Measurements from ENCODE around the gene TRMT112.

Gene TRMT112

GRCh38 chr11:64306563-64306875, 10.8 kb downstream of the TRMT112 start:
- no peak for DNase-seq

DNA sequence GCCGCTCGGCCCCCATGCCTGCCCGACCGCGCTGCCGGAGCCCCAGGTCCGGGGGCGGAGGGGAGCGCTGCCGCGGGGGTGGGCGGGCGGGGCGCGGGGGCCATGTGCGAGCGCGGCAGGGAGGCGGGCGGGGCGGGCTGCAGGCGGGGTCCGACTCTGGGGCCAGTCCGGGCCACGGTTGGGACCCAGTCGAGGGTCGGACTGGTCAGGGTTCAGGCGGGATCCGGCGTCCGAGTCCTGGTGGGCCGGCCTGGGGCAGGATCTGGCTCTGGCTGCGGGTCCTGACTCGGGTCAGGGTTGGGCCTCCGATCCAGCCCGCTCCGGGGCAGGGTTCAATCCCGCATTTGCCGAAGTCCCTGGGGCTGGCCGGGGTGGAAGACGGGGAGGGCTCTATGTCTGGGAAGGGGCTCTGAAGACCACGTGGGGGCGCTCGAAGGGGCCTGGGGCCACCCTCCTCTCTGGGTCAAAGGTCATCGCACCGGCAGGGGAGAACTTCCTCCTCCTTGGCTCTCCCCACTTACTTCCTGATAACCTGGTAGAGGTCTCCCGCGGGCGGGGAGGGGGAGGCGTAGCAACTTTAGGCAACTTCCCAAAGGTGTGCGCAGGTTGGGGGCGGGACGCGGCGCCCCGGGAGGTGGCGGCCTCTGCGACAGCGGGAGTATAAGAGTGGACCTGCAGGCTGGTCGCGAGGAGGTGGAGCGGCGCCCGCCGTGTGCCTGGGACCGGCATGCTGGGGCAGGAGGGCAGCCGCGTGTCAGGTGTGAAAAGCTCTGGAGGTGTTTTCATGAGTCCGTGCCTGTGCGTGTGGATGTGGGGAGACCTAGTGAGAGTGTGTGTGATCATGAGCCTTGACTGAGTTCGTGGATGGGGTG, 11.4 kb downstream of the TRMT112 start:
- no peak for DNase-seq

GRCh38 chr11:64305075-64305690, 12.2 kb downstream of the TRMT112 start, which contains the start of gene ESRRA:
Gene ESRRA, plus strand, starts transcription at chr11:64305524. Its CDS starts 1,656 bp downstream, at chr11:64307180.
- peak; percentile 84 for DNase-seq

GRCh38 chr11:64304316-64305072, 12.9 kb downstream of the TRMT112 start:
- DNase-seq, result peak; percentile 63

GRCh38 chr11:64304032-64304315, 13.4 kb downstream of the TRMT112 start:
- DNase-seq, result no peak

GRCh38 chr11:64303109-64304031, 14.0 kb downstream of the TRMT112 start:
- no peak for DNase-seq

DNA sequence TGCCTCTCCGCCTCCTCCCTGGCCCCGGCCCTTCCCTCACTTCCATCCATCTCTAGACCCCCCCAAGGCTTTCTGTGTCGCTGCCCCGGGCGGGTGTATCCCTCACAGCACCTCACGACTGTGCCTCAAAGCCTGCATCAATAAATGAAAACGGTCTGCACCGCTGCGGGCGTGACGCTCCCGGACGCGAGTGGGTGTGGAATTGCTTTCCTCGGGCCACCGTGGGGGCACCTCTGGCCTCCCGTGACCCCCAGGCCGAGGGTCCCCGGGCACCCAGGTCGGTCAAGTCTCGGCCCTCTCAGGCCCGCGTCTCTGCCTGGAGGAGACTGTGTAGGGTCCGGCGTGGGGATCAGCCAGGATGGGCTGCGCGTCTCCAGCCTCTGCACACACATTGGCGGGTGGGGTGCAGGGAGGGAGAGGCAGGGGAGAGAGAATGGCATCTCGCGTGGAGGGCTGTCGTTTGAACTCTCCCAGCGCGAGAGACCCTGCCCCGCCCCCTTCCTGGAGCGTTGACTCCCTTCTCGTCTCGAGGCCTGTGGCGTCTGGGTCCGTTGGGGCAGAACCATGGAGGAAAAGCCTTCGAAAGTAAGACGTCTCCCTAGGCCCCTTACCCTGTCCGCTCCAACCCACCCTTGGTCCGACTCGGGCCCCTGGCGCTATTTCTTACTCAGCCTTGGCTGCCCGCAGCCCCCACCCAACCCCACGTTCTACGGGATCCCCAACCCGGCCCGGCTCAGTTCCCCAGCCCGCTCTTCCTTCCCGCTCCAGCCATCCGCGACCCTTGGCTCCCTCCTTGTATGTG, 17.3 kb downstream of the TRMT112 start, which contains the start of gene CATSPERZ:
TSS of gene CATSPERZ (plus strand) at position 512 of the 802 bp plus-strand sequence. CDS start at position 565, 53 bp downstream.
- no peak for DNase-seq

DNA sequence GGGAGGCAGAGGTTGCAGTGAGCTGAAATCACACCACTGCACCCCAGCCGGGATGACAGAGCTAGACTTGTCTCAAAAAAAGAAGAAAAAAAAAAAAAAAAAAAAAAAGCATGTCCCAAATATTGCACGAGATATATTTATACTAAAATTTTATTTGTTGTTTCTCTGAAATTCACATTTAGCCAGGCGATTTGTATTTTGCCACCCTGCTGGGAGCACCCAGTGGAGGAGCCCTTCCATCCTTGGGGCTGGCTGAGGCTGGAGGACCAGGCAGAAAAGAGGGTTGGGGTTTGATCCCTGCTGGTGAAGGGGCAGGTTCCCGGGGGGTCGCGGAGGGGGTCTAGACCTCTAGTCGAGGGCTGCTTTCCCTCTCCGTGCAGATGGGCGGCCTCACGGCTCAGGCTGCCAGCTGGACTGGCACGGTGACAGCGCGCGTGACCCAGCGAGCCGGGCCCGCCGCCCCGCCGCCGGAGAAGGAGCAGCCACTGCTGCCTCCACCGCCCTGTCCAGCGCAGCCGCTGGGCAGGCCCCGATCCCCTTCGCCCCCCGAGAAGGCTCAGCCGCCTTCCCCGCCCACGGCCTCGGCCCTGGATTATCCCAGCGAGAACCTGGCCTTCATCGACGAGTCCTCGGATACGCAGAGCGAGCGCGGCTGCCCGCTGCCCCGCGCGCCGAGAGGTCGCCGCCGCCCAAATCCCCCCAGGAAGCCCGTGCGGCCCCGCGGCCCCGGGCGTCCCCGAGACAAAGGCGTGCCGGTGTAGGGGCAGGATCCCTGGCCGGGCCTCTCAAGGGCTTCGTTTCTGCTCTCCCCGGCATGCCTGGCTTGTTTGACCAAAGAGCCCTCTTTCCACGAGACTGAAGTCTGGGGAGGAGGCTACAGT, 18.2 kb downstream of the TRMT112 start:
- no peak for DNase-seq

GRCh38 chr11:64297699-64298358, 19.5 kb downstream of the TRMT112 start:
- DNase-seq, result no peak

GRCh38 chr11:64296830-64297698, 20.3 kb downstream of the TRMT112 start:
- DNase-seq, result no peak

DNA sequence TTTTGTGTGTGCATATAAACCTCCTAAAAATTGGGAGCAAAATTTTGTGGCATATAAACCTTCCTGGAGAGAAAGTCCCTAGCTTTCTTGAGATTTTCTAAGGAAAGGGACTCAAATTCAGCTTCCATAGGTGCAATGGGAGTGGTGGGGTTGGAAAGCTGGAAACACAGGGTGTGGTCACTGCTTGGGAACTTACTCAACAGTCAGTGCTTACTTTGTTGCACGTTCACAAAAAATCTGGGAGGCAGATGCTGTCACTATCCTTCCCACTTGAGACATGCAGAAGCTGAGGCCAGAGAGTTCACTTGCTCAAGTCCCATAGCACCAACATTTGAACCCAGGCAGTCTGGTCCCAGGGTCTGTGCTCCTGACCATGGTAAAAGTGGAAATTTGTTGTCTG, 21.1 kb downstream of the TRMT112 start:
- no peak for DNase-seq

DNA sequence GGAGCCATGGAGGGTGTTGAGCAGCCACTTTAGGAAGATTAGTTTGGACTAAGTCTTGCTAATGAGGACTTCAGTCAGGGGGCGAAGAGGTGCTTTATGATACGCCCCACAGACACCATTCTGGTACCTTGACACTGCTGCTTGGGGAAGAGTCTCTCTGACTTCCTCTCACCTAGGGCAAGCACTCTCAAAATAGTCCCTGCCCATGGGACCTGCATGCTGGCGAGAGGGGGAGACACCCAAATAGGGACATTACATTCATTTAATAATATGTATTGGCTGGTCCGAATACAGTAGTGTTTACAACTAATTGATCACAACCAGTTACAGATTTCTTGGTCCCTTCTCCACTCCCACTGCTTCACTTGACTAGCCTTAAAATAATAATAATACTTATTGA, 21.6 kb downstream of the TRMT112 start:
- DNase-seq, result no peak

GRCh38 chr11:64294774-64295173, 22.6 kb downstream of the TRMT112 start:
- DNase-seq, result no peak

GRCh38 chr11:64292460-64293254, 24.7 kb downstream of the TRMT112 start:
- no peak for DNase-seq

DNA sequence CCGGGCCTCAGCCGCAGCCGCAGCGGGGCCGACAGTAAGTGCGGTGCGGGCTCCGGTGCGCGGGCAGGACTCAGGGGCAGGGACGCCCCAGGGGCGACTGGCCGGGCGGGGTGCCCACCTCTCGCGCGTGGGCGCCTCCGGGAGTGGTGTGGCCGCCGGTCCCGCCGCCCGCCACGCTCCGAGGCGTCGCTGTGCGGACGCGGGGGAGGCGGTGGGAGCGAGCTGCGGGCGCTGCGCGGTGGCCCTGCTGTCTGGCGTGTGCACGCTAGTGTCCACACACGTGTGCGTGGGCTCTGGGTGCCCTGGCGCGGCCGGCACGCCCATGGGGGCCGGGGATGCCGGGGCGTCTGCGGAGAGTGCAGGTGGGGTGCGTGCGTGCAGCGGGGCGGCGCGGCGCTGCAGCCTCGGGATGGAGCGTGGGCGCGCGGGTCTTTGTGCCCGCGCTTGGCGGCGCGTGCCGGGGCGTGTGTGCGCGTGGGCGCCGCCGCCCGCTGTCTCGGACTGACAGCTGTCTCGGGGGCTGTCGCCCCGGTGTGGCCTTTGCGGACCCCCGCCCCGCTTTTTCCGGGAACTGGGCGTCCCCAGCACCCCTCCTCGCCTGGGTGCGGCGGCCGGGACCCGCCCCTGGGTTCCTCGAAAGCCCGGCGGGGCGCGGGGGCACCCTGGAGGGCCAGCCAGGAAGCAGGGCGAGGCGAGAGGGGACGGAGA, 25.5 kb downstream of the TRMT112 start:
- no peak for DNase-seq

- no peak for DNase-seq
Observed at GRCh38 chr11:64291262-64291751, 26.1 kb downstream of the TRMT112 start, which contains the start of gene KCNK4. Gene KCNK4, plus strand, starts transcription at chr11:64291302. Its CDS starts 1,717 bp downstream, at chr11:64293019.
